CD8-positive, alpha-beta memory T cell (primary cell): ENCODE data around the gene OPCML. TPM values are rescaled to one million over a fixed set of nuclear protein-coding genes. Genes with fewer than 3 reads are reported as not detected.

Source experiments
- CTCF ChIA-PET: fragments of 350-600 bp; sonication (Branson Sonifier 250); formaldehyde crosslinking; loops from one replicate; lab custom pipeline; 2021; ENCODE audit warnings: antibody characterized with exemption; lab: Charles Lee
- POLR2A ChIA-PET: fragments of 350-600 bp; sonication (Branson Sonifier 250); formaldehyde crosslinking; loops from one replicate; lab custom pipeline; 2021; ENCODE audit warnings: antibody characterized with exemption; lab: Charles Lee
- DNase-seq, 5 donors: peaks; one replicate each; pipeline versions ENCODE4 v3.0.0 to v3.0.0-alpha.2; 2020 to 2022; ENCODE audit warnings: mixed read lengths in 1 of 5
- H3K27ac ChIP-seq: one replicate; pipeline ENCODE4 v1.7.0; 2013; ENCODE audit warnings: low read depth, mild to moderate bottlenecking, low read length, moderate library complexity
- H3K27me3 ChIP-seq: 2 replicates; pipeline ENCODE4 v1.7.0; 2013; ENCODE audit warnings: low read length, mild to moderate bottlenecking; ENCODE audit not compliant: insufficient read depth, poor library complexity, severe bottlenecking
- H3K36me3 ChIP-seq: 2 replicates; pipeline ENCODE4 v1.7.0; 2013; ENCODE audit warnings: mild to moderate bottlenecking, low read length, moderate library complexity; ENCODE audit not compliant: insufficient read depth
- H3K4me1 ChIP-seq: 2 replicates; pipeline ENCODE4 v1.7.0; 2013; ENCODE audit warnings: mild to moderate bottlenecking, low read length, moderate library complexity; ENCODE audit not compliant: insufficient read depth
- H3K4me3 ChIP-seq: 2 replicates; pipeline ENCODE4 v1.7.0; 2013; ENCODE audit warnings: mild to moderate bottlenecking, low read length
- H3K9me3 ChIP-seq: 2 replicates; pipeline ENCODE4 v1.7.0; 2013; ENCODE audit warnings: mild to moderate bottlenecking, low read length
- H3K27ac Mint-ChIP-seq, 8 donors: one replicate each; pipeline ENCODE4 v1.8.0; 2020 to 2021; ENCODE audit warnings: mixed read lengths in 8 of 8, mild to moderate bottlenecking in 6 of 8, inconsistent platforms in 3 of 8, moderate library complexity in 3 of 8
- H3K27me3 Mint-ChIP-seq, 2 donors: one replicate each; pipeline ENCODE4 v1.8.0; 2020 to 2021; ENCODE audit warnings: mixed read lengths in 2 of 2, mild to moderate bottlenecking in 1 of 2, moderate library complexity in 1 of 2
- H3K36me3 Mint-ChIP-seq, 3 donors: one replicate each; pipeline ENCODE4 v1.8.0; 2020 to 2021; ENCODE audit warnings: mixed read lengths in 3 of 3, inconsistent platforms in 1 of 3, mild to moderate bottlenecking in 1 of 3
- H3K4me1 Mint-ChIP-seq, 3 donors: one replicate each; pipeline ENCODE4 v1.8.0; 2020 to 2021; ENCODE audit warnings: mixed read lengths in 3 of 3, inconsistent platforms in 1 of 3, mild to moderate bottlenecking in 1 of 3
- H3K4me3 Mint-ChIP-seq, 7 donors: one replicate each; pipeline ENCODE4 v1.8.0; 2020 to 2021; ENCODE audit warnings: mixed read lengths in 7 of 7, mild to moderate bottlenecking in 6 of 7, moderate library complexity in 4 of 7, inconsistent platforms in 2 of 7
- H3K9me3 Mint-ChIP-seq, 5 donors: one replicate each; pipeline ENCODE4 v1.8.0; 2020 to 2022; ENCODE audit warnings: mixed read lengths in 5 of 5, mild to moderate bottlenecking in 3 of 5, moderate library complexity in 2 of 5, inconsistent platforms in 1 of 5
- polyA plus RNA-seq: library from polyadenylated mRNA; unstranded; fragments of 300-500 nt; fragmentation: Illumina TruSeq; gene quantifications from one replicate; pipeline ENCODE4 v1.2.3, GENCODE V29; 2021
- total RNA-seq, 2 experiments: library from RNA; stranded (reverse); gene quantifications; one replicate each; pipeline ENCODE4 v1.2.3, GENCODE V29; 2021

The OPCML gene
- total and polyA plus RNA-seq, 3 experiments from 2014 or later = not detected

- no peak overlapping the region for H3K27ac Mint-ChIP-seq
- Histone ChIP-seq H3K36me3 (no peaks in the 10 kb centered on the region), H3K9me3 (no peaks in the 10 kb centered on the region), H3K27me3 (no peaks in the 10 kb centered on the region), H3K4me3 (no peak overlapping the region), H3K4me1 (no peaks in the 10 kb centered on the region), H3K27ac (no peak overlapping the region)
- H3K27me3 Mint-ChIP-seq = peaks cover 0 to 6% of the 10 kb centered on the region in 2 donors
- ChIA-PET CTCF (no interaction called here), POLR2A (no interaction called here)
- no peaks in the 10 kb centered on the region for H3K36me3 Mint-ChIP-seq
- no peaks in the 10 kb centered on the region for H3K4me1 Mint-ChIP-seq
- H3K4me3 Mint-ChIP-seq = no peak overlapping the region
- no peak for DNase-seq
- peaks cover 0 to 7% (median 3%) of the 10 kb centered on the region in 5 donors for H3K9me3 Mint-ChIP-seq
Measured at GRCh38 chr11:133038850-133039249, 493.5 kb downstream of the OPCML start.

DNA sequence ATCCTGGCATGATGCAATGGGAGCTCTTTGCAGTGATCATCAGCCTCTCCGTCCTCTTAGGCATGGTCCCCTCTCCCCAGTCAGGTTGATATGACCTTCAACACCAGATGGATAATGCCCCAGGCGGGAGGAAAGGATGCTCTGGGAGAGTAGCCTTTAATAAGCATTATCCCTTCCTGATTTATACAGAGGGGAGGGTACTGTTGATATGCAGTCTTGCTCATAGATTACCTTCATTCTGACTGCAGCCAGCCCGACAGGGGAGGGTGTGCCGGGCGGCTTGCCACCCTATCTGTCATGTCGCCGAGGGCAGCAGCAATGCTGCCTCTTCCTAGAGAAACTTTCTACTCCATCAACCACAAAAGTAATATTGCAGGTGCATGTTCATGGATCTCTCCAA lies 497.4 kb downstream of the OPCML start:
- POLR2A ChIA-PET = no interaction called here
- no peak for DNase-seq
- peaks cover 0 to 6% of the 10 kb centered on the region in 2 donors for H3K27me3 Mint-ChIP-seq

DNA sequence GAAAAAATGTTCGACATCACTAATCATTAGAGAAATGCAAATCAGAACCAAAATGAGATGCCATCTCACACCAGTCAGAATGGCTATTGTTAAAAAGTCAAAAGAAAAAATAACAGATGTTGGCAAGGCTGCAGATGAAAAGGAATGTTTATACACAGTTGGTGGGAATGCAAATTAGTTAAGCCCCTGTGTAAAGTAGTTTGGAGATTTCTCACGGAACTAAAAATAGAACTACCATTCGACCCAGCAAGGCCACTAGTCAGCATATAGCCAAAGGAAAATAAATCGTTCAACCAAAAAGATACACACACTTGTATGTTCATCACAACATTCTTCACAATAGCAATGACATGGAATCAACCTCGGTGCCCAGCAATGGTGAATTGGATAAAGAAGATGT lies 503.2 kb downstream of the OPCML start:
- no peak for DNase-seq
- CTCF ChIA-PET = no interaction called here

More for the DNA sequence above, 497.4 kb downstream of the OPCML start:
- no peaks in the 10 kb centered on the region for H3K27me3 ChIP-seq
- H3K27ac ChIP-seq = no peak overlapping the region
- H3K9me3 ChIP-seq = no peaks in the 10 kb centered on the region
- no peaks in the 10 kb centered on the region for H3K36me3 Mint-ChIP-seq
- peaks cover 0 to 5% (median 2%) of the 10 kb centered on the region in 5 donors for H3K9me3 Mint-ChIP-seq
- no peaks in the 10 kb centered on the region for H3K36me3 ChIP-seq
- no peaks in the 10 kb centered on the region for H3K4me1 ChIP-seq
- no peak overlapping the region for H3K27ac Mint-ChIP-seq
- H3K4me3 Mint-ChIP-seq = no peak overlapping the region
- no peaks in the 10 kb centered on the region for H3K4me1 Mint-ChIP-seq
- H3K4me3 ChIP-seq = no peak overlapping the region
- CTCF ChIA-PET = no interaction called here

GRCh38 chr11:133026952-133027351 lies 505.3 kb downstream of the OPCML start:
- no peaks in the 10 kb centered on the region for H3K4me1 Mint-ChIP-seq
- H3K9me3 Mint-ChIP-seq = no peaks in the 10 kb centered on the region
- no peaks in the 10 kb centered on the region for H3K36me3 Mint-ChIP-seq
- no peaks in the 10 kb centered on the region for H3K4me1 ChIP-seq
- H3K27me3 Mint-ChIP-seq = no peaks in the 10 kb centered on the region
- no peaks in the 10 kb centered on the region for H3K36me3 ChIP-seq
- no peak overlapping the region for H3K4me3 Mint-ChIP-seq
- H3K27me3 ChIP-seq = no peaks in the 10 kb centered on the region
- no peak overlapping the region for H3K27ac Mint-ChIP-seq
- ChIA-PET POLR2A (no interaction called here), CTCF (no interaction called here)
- H3K9me3 ChIP-seq = no peaks in the 10 kb centered on the region
- no peak overlapping the region for H3K27ac ChIP-seq
- DNase-seq = no peak
- no peak overlapping the region for H3K4me3 ChIP-seq

More for the DNA sequence above, 503.2 kb downstream of the OPCML start:
- Histone ChIP-seq H3K27ac (no peak overlapping the region), H3K36me3 (no peaks in the 10 kb centered on the region), H3K4me1 (no peaks in the 10 kb centered on the region), H3K4me3 (no peak overlapping the region), H3K9me3 (no peaks in the 10 kb centered on the region), H3K27me3 (no peaks in the 10 kb centered on the region)
- Mint-ChIP-seq H3K4me1 (no peaks in the 10 kb centered on the region), H3K4me3 (no peak overlapping the region), H3K27ac (no peak overlapping the region), H3K36me3 (no peaks in the 10 kb centered on the region), H3K27me3 (no peaks in the 10 kb centered on the region), H3K9me3 (peaks cover 0 to 5% (median 0%) of the 10 kb centered on the region in 5 donors)
- POLR2A ChIA-PET = no interaction called here

DNA sequence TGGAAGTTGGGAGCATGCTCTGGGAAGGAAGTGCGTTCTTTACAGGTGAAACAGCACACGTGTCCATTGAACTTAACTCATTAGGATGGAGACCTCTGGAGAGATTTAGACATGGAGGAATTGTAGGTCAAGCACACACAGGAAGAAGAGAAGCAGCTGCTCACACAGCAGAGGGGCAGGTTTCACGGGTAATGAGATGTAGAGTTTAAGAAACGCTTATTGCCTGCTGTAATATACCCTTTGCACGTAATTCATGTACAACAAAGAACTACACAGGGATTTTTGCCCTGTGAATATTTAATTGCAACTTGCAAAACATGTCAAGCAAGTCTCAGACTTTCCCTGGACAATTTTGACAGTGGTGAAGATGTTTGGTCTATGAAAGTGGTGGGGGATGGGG lies 508.0 kb downstream of the OPCML start:
- H3K27ac ChIP-seq = no peak overlapping the region
- no peaks in the 10 kb centered on the region for H3K4me1 Mint-ChIP-seq
- no peak overlapping the region for H3K27ac Mint-ChIP-seq
- no peak overlapping the region for H3K4me3 ChIP-seq
- no peak overlapping the region for H3K4me3 Mint-ChIP-seq
- H3K4me1 ChIP-seq = no peaks in the 10 kb centered on the region
- no peaks in the 10 kb centered on the region for H3K27me3 Mint-ChIP-seq
- H3K36me3 ChIP-seq = no peaks in the 10 kb centered on the region
- H3K9me3 Mint-ChIP-seq = peaks cover 0 to 2% (median 0%) of the 10 kb centered on the region in 5 donors
- CTCF ChIA-PET = no interaction called here
- H3K9me3 ChIP-seq = no peaks in the 10 kb centered on the region
- no peaks in the 10 kb centered on the region for H3K27me3 ChIP-seq
- H3K36me3 Mint-ChIP-seq = no peaks in the 10 kb centered on the region
- POLR2A ChIA-PET = no interaction called here
- DNase-seq = no peak

GRCh38 chr11:133023232-133023631 lies 509.1 kb downstream of the OPCML start:
- H3K9me3 ChIP-seq = no peaks in the 10 kb centered on the region
- Mint-ChIP-seq H3K27me3 (no peaks in the 10 kb centered on the region), H3K9me3 (peaks cover 0 to 2% (median 0%) of the 10 kb centered on the region in 5 donors), H3K27ac (no peak overlapping the region), H3K36me3 (no peaks in the 10 kb centered on the region), H3K4me3 (no peak overlapping the region), H3K4me1 (no peaks in the 10 kb centered on the region)
- no peaks in the 10 kb centered on the region for H3K27me3 ChIP-seq
- DNase-seq = no peak
- H3K36me3 ChIP-seq = no peaks in the 10 kb centered on the region
- ChIA-PET CTCF (no interaction called here), POLR2A (no interaction called here)
- no peak overlapping the region for H3K4me3 ChIP-seq
- H3K4me1 ChIP-seq = no peaks in the 10 kb centered on the region
- H3K27ac ChIP-seq = no peak overlapping the region

DNA sequence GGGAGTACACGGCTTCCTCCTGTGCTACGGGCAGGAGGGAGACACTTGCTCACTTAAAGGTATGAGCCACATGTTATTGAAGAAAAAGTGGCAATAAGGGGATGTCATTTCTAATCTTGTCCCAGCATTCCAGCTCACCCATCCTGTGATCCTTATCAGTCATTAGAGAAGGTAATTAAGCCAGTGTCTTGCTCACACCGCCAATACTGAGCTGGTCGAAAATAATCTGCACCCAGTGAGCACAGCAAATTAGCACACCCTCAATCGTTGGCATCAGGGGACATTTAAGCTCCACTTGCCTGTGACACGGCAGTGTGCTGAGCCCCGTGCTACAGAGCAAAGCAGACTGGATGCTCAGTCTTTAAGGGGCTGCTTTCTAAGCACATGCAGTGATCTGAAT lies 510.7 kb downstream of the OPCML start:
- POLR2A ChIA-PET = no interaction called here

GRCh38 chr11:133020372-133020714 lies 512.0 kb downstream of the OPCML start:
- H3K4me1 Mint-ChIP-seq = no peaks in the 10 kb centered on the region
- Histone ChIP-seq H3K4me3 (no peak overlapping the region), H3K36me3 (no peaks in the 10 kb centered on the region), H3K9me3 (no peaks in the 10 kb centered on the region), H3K4me1 (no peaks in the 10 kb centered on the region), H3K27me3 (no peaks in the 10 kb centered on the region), H3K27ac (no peak overlapping the region)
- no peak overlapping the region for H3K27ac Mint-ChIP-seq
- no peaks in the 10 kb centered on the region for H3K27me3 Mint-ChIP-seq
- H3K4me3 Mint-ChIP-seq = no peak overlapping the region
- DNase-seq = no peak
- no peaks in the 10 kb centered on the region for H3K36me3 Mint-ChIP-seq
- CTCF ChIA-PET = no interaction called here
- H3K9me3 Mint-ChIP-seq = peaks cover 0 to 2% (median 0%) of the 10 kb centered on the region in 5 donors
- POLR2A ChIA-PET = no interaction called here

More for the DNA sequence above, 510.7 kb downstream of the OPCML start:
- H3K27me3 ChIP-seq = no peaks in the 10 kb centered on the region
- CTCF ChIA-PET = no interaction called here
- H3K36me3 Mint-ChIP-seq = no peaks in the 10 kb centered on the region
- no peak overlapping the region for H3K4me3 ChIP-seq
- no peaks in the 10 kb centered on the region for H3K27me3 Mint-ChIP-seq
- H3K9me3 Mint-ChIP-seq = peaks cover 0 to 2% (median 0%) of the 10 kb centered on the region in 5 donors
- no peaks in the 10 kb centered on the region for H3K4me1 ChIP-seq
- no peak overlapping the region for H3K4me3 Mint-ChIP-seq
- H3K27ac Mint-ChIP-seq = peak overlapping the region in 1 of 8 donors; percentile 76
- no peaks in the 10 kb centered on the region for H3K4me1 Mint-ChIP-seq
- no peaks in the 10 kb centered on the region for H3K9me3 ChIP-seq
- no peaks in the 10 kb centered on the region for H3K36me3 ChIP-seq
- DNase-seq = no peak
- no peak overlapping the region for H3K27ac ChIP-seq
